Measurements from ENCODE around the gene ZGLP1.

Gene ZGLP1

DNA sequence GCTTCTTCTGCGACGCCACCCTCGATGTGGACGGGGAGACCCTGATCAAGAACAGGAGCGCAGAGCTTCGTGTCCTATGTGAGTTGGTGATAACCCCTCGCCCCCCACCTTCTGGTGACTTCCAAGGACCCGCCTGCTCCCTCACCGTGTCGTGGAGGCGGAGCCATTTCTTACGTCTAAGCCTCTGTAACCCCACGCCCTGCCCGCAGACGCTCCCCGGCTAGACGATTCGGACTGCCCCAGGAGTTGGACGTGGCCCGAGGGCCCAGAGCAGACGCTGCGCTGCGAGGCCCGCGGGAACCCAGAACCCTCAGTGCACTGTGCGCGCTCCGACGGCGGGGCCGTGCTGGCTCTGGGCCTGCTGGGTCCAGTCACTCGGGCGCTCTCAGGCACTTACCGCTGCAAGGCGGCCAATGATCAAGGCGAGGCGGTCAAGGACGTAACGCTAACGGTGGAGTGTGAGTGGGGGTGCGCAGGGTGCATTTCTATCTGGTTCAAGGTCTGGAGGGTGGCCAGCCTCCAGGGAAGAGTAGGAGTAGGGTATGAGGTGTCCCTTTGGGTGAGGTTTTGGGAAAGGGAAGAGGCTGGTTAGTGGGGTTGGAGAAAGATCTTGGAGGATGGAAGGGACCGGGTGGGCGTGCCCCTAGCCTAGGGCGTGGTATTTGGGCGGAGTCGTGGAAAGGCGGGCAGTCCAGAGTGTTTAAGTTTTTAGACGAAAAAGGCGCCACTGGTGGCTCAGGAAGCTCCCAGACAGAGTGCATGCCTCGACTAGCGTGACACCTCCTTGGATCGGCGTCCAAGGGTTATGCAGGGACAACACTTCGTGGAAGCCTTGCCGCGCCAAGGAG, 16.6 kb downstream of the ZGLP1 start:
- TF ChIP-seq ELF4 (IDR thresholded peaks at IDR 0.05) (no peak), LEF1 (IDR thresholded peaks at IDR 0.05; ENCODE audit: borderline replicate concordance) (no peak), ZNF384 (IDR thresholded peaks at IDR 0.05) (no peak), L3MBTL2 (conservative IDR thresholded peaks at IDR 0.05) (no peak), NFRKB (IDR thresholded peaks at IDR 0.05) (no peak), ARNT (IDR thresholded peaks at IDR 0.05) (no peak), CTBP1 (IDR thresholded peaks at IDR 0.05; ENCODE audit: borderline replicate concordance) (no peak), BHLHE40 (IDR thresholded peaks at IDR 0.05; ENCODE audit: borderline replicate concordance) (no peak), SP1 (IDR thresholded peaks at IDR 0.05) (no peak), HDGF (IDR thresholded peaks at IDR 0.05; ENCODE audit: borderline replicate concordance) (no peak), FOXK2 (IDR thresholded peaks at IDR 0.05) (no peak), TARDBP (IDR thresholded peaks at IDR 0.05) (no peak)
- DNase-seq (ENCODE audit: extremely low spot score), result no peak
- CTCF ChIA-PET, result interaction anchor here (0.7 to 1.2 kb wide), 2 partner anchors 13 to 96 kb away, joined by 3 read pairs; no protein-coding TSS in a partner anchor
- POLR2A ChIA-PET, result interaction anchor here (1.1 to 1.7 kb wide), 3 partner anchors 24 to 88 kb away, joined by 3 to 10 read pairs (median 4); partner anchors contain the start of genes RAVER1 and TYK2

- ChIA-PET POLR2A (interaction anchor here (1.1 to 1.7 kb wide), 4 partner anchors 23 to 88 kb away, joined by 3 to 10 read pairs (median 4); partner anchors contain the start of genes FDX2, RAVER1 and TYK2), CTCF (interaction anchor here (0.7 to 1.2 kb wide), 3 partner anchors 12 to 96 kb away, joined by 3 to 5 read pairs (median 3); no protein-coding TSS in a partner anchor)
- peak; percentile 92 for DNase-seq (ENCODE audit: extremely low spot score)
- no peak for TF ChIP-seq LEF1 (IDR thresholded peaks at IDR 0.05; ENCODE audit: borderline replicate concordance)
- TF ChIP-seq FOXM1 (IDR thresholded peaks at IDR 0.05; ENCODE audit: borderline replicate concordance), result no peak
- no peak for TF ChIP-seq ELF4 (IDR thresholded peaks at IDR 0.05)
- no peak for TF ChIP-seq TARDBP (IDR thresholded peaks at IDR 0.05)
- TF ChIP-seq FOXA1 (IDR thresholded peaks at IDR 0.05), result no peak
- TF ChIP-seq PKNOX1 (IDR thresholded peaks at IDR 0.05), result no peak
- no peak for TF ChIP-seq SP1 (IDR thresholded peaks at IDR 0.05)
- TF ChIP-seq ZNF384 (IDR thresholded peaks at IDR 0.05), result no peak
- TF ChIP-seq FOXK2 (IDR thresholded peaks at IDR 0.05), result no peak
- no peak for TF ChIP-seq CTBP1 (IDR thresholded peaks at IDR 0.05; ENCODE audit: borderline replicate concordance)
Observed at GRCh38 chr19:10292206-10292788, 17.3 kb downstream of the ZGLP1 start.

DNA sequence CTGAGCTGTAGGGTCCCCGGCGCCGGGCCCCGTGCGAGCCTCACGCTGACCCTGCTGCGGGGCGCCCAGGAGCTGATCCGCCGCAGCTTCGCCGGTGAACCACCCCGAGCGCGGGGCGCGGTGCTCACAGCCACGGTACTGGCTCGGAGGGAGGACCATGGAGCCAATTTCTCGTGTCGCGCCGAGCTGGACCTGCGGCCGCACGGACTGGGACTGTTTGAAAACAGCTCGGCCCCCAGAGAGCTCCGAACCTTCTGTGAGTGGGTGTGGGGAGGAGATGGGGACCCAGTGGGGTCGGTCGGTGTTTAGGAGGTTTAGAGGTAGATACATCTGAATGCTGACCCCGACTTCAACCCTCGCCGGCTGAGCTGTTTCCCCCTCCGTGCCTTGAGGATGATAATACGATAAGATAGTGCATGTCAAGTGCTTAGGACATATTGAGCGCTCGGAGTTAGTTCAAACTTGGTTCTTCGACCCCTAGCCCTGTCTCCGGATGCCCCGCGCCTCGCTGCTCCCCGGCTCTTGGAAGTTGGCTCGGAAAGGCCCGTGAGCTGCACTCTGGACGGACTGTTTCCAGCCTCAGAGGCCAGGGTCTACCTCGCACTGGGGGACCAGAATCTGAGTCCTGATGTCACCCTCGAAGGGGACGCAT, 17.9 kb downstream of the ZGLP1 start:
- ChIA-PET CTCF (interaction anchor here (0.6 to 1.2 kb wide), 4 partner anchors 12 to 121 kb away, joined by 3 to 5 read pairs (median 3); no protein-coding TSS in a partner anchor), POLR2A (interaction anchor here (0.7 to 1.7 kb wide), 7 partner anchors 14 to 346 kb away, joined by 3 to 10 read pairs (median 4); partner anchors contain the start of genes DNMT1, FDX2, RAVER1 and TYK2)
- no peak for DNase-seq (ENCODE audit: extremely low spot score)
- no peak for TF ChIP-seq HDGF (IDR thresholded peaks at IDR 0.05; ENCODE audit: borderline replicate concordance)
- no peak; the same call in none of the 2 replicates for TF ChIP-seq L3MBTL2 (conservative IDR thresholded peaks at IDR 0.05)
- TF ChIP-seq LEF1 (IDR thresholded peaks at IDR 0.05; ENCODE audit: borderline replicate concordance), result no peak

GRCh38 chr19:10290876-10291553, 18.6 kb downstream of the ZGLP1 start:
- POLR2A ChIA-PET, result interaction anchor here (0.7 to 4.3 kb wide), 7 partner anchors 14 to 345 kb away, joined by 3 to 41 read pairs (median 4); partner anchors contain the start of genes DNMT1, FDX2 and RAVER1
- CTCF ChIA-PET, result interaction anchor here (0.6 to 1.0 kb wide), 2 partner anchors 22 to 120 kb away, joined by 3 to 5 read pairs; no protein-coding TSS in a partner anchor
- DNase-seq (ENCODE audit: extremely low spot score), result peak; percentile 64
- TF ChIP-seq ARNT (IDR thresholded peaks at IDR 0.05) (no peak), BHLHE40 (IDR thresholded peaks at IDR 0.05; ENCODE audit: borderline replicate concordance) (no peak), FOXM1 (IDR thresholded peaks at IDR 0.05; ENCODE audit: borderline replicate concordance) (no peak), CTBP1 (IDR thresholded peaks at IDR 0.05; ENCODE audit: borderline replicate concordance) (no peak), PKNOX1 (IDR thresholded peaks at IDR 0.05) (no peak), L3MBTL2 (conservative IDR thresholded peaks at IDR 0.05) (no peak), ZNF384 (IDR thresholded peaks at IDR 0.05) (no peak), ELF4 (IDR thresholded peaks at IDR 0.05) (no peak), FOXK2 (IDR thresholded peaks at IDR 0.05) (no peak), LEF1 (IDR thresholded peaks at IDR 0.05; ENCODE audit: borderline replicate concordance) (no peak), SUZ12 (IDR thresholded peaks at IDR 0.05) (no peak), HDGF (IDR thresholded peaks at IDR 0.05; ENCODE audit: borderline replicate concordance) (no peak), NFRKB (IDR thresholded peaks at IDR 0.05) (no peak), FOXA1 (IDR thresholded peaks at IDR 0.05) (no peak), TARDBP (IDR thresholded peaks at IDR 0.05) (no peak), SP1 (IDR thresholded peaks at IDR 0.05) (no peak)

- TF ChIP-seq BHLHE40 (IDR thresholded peaks at IDR 0.05; ENCODE audit: borderline replicate concordance) (no peak), L3MBTL2 (conservative IDR thresholded peaks at IDR 0.05) (peak; percentile 61)
- ChIA-PET CTCF (interaction anchor here (1.0 to 1.3 kb wide), 4 partner anchors 98 to 128 kb away, joined by 3 to 9 read pairs (median 4); no protein-coding TSS in a partner anchor), POLR2A (interaction anchor here (1.4 to 4.3 kb wide), 3 partner anchors 25 to 43 kb away, joined by 7 to 41 read pairs (median 10); partner anchors contain the start of genes FDX2 and RAVER1)
- DNase-seq (ENCODE audit: extremely low spot score), result no peak
Observed at GRCh38 chr19:10290357-10290875, 19.2 kb downstream of the ZGLP1 start.

All from HEK293T (cell line).